NOMO-1 treated with dmso at 0.1 percent for 144 hours (cell line): ENCODE results near the gene DGCR8.

Source experiments
- DNase-seq: peaks from one replicate; lab custom pipeline; 2025; ENCODE audit not compliant: unreplicated experiment; lab: John Stamatoyannopoulos, UW

Gene DGCR8

DNA sequence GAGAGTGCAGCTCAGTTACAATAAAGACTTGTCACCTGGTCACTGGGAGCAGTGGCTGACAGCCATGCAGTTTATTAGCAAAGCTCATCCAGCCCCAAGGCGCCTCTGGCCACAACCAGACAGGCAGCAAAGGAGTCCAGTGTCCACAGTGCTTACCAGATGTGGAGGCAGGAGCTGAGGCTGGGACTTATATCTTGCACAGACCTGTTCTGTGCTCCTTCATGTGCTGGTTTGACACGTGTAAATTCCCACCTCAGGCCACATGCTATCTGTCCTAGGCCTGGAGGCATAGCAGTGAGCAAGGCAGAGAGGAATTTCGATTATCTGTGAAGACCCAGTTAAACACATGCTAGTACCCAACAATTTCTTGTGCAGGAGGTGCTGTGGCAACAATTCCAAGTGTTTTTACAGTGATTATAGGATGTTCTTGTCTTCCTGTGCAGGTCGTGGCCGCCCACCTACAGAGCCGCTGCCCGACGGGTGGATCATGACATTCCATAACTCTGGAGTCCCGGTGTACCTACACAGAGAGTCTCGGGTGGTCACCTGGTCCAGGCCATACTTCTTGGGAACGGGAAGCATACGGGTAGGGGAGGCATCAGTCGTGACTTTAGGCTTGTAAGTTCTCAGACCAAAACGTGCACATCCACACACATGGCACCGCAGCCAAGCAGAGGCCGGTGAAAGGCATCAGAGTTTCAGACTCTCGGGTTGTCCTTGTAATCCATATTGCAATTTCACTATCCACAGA lies 9.4 kb downstream of the DGCR8 start:
- DNase-seq, result no peak

DNA sequence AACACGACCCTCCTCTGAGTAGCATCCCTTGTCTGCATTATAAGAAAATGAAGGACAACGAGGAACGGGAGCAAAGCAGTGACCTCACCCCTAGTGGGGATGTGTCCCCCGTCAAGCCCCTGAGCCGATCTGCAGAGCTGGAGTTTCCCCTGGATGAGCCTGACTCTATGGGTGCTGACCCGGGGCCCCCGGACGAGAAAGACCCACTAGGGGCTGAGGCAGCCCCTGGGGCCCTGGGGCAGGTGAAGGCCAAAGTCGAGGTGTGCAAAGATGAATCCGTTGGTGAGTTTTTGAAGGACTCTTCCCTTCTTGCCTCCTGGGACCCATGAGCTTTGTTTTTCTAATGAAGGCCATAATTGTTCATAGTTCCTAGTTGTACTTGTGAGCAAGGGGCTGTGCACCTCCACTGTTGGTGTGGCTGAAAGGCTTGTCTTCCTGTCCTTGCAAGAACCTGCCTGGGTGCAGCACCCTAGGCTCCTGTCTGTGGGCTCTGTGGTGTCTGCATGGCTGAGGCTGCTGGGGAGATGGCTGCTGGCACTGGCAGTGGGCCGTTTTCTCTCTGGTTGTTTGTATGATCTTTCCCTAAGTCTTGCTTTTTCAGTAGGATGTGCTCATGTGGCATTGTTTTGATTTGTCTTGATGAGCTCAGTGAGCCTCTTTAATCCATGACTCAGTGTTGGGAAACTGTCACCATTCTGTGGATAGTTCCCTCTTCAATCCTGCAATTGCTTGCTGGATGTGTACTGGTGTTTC lies 10.1 kb downstream of the DGCR8 start:
- no peak for DNase-seq

DNA sequence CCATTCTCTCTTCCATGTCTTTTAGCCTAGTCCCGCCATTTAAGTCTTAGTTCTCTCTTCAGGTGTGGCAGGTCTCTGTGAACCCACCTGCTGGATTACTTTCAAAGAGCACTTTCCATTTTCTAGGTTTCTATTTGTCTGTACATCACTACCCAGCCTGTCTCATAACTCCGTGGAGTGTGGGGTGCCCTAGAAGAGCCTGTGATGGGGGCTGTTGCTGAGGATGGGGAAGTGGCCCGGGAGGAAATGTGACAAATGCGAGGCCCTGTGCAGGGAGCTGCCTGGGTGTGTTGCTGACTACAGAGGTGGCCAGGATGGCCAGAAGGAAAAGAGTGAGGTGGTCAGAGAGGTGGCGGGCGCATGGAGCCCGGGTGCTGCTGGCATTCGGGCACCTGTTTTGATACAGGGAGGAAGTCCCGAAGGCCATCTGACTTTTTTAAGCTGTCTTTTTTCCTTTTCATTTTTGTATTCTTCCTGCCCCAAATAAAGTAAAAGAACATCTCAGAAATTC lies 10.7 kb downstream of the DGCR8 start:
- no peak for DNase-seq

DNA sequence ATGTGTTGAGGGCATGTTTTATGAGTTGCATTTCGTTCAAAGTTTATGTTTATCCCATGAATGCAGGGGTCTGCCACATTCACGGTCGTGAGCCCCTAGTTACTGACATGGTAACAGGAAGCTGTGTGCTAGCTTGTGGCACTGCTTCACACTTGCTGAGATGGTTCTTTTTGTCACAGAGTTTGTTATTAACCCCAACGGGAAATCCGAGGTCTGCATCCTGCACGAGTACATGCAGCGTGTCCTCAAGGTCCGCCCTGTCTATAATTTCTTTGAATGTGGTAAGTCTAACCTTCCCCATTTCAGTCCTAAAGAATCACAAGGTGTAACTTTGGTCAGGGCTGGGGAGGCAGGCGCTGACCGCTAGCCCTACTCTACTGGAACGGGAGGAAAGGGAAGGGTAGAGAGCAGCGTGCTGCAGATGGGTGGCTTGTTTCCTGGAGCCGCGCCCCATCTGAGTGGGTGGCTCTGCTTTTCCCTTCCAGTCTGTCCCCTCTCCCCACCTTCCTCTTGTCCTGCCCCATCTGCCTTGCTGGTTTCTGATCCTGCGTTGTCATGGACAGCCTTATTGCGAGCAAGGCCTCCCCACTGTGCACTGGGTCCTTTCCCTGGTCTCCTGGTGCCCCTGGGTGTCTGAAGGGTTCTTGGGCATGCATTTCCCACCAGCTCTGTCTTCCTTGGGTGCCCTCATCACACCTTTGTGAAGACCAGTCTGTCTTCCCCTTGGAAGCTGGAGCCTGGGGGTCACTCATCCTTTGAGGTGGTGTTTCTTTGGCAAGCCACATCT lies 11.8 kb downstream of the DGCR8 start:
- no peak for DNase-seq

DNA sequence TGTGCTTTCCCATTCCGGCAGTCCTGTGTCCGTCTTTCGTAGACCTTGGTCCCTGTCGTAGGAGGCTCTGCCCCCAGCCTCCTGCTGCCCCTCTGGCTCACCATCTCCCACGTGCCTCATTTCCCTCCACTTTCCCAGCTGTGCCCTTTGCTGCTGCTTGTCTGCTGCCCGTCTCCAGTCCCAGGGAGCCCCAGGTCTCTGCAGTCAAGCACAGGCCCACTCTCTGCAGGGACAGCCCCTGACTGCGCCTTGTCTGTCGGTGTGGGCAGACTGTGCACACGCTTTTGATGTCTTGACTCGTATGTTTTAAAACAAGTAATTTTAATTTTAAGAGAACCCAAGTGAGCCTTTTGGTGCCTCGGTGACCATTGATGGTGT lies 12.4 kb downstream of the DGCR8 start:
- no peak for DNase-seq

DNA sequence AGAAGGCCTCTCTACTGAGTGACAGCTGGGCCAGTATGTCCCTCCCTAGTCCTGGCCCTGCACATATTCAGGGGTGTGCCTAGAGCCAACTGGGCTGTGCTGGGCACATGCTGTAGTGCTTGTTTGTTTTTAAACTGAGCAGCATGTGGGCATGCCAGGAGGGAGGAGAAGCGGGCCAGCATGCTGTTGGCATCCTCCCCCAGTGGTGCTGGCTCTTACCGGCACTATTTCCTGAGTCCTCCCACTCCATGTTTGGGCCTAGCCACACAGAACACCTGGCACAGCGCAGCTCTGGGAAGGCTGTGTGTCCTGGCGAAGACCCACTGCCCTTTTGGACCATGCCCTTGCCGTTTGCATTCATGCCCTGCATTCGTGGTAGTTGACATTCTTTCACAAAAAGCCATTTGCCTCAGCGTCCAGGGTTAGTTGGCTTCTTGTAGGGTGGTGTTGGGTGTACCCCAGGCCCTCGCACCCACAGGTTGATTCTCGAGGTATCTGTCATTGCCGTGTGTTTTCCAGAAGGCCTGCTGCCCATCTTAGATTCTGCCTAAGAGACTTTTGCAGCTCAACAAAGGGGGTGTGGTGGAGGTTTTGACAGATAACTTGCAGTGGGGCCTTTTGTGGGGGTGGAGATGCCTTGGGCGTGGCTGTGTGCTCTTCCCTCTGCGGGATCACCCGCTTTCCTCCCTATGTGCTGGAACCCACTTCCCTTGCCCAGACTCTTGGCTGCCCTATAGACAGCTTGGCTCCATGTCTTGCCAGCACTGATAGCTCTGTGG lies 13.6 kb downstream of the DGCR8 start:
- no peak for DNase-seq

DNA sequence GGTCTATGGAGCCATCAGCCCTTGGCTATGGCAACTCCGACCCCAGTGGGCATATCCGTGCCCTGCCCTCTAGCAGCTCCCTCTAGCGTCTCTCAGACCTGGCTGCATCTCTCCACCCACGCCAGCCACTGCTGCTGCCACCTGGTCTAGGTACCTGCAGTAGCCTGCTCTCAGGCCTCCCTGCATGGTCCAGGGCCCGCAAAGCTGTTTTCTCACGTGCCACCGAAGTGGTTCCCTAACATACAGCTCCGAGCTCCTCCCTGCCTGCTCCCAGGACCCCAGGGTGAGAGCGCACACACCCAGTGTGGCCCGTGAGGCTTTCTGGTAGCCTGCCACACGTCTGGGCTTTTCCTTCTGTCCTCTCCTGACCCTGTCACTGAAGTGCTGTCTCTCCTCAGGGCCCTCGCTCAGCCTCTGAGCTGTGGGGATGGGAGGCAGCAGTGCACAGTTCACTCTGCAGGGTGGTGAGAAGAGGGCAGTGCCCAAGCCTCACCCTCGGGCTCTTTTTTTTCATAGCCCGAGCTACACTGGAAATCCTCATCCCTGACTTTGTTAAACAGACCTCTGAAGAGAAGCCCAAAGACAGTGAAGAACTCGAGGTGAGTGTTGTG lies 14.3 kb downstream of the DGCR8 start:
- no peak for DNase-seq

DNA sequence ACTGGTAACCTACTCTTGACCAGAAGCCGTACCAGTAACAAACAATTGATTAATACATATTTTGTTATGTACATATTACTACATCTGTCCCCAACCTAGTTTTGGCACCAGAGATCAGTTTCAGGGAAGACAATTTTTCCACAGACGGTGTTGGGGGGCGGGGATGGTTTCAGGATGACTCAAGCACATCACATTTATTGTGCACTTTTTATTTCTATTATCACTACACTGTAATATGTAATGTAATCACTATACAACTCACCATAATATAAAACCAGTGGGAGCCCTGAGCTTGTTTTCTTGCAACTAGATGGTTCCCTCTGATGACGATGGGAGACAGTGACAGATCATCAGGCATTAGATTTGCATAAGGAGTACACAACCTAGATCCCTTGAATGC lies 15.5 kb downstream of the DGCR8 start:
- DNase-seq, result no peak

DNA sequence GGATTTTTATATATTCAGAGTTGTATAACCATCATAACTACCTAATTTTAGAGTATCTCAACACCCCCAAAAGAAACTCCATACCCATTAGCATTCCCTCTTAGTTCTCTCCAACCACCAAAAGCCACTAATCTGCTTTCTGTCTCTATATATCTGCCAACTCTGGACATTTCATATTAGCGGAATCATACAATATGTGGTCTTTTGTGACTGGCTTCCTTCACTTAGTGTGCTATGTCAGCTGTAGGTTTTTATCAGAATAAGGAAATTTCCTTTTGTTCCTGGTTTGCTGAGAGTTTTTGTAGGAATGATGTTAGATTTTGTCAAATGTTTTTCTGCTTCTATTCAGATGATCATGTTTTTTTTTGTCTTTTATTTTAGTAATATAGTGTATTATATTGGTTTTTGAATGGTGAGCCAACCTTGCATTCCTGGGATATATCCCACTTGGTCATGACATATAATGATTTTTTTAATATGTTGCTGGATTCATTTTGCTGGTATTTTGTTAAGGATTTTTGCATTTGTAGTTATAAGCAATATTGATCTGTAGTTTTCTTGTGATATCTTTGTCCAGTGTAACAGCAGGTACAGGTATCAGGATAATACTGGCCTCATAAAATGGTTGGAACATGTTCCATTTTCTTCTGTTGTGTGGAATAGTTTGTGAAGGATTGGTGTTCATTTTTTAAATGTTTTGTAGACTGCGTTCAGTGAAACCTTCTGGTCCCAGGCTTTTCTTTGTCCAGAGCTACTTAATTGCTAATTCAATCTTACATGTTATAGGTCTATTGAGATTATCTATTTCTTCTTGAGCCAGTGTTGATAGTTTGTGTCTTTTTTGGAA lies 16.8 kb downstream of the DGCR8 start:
- no peak for DNase-seq

DNA sequence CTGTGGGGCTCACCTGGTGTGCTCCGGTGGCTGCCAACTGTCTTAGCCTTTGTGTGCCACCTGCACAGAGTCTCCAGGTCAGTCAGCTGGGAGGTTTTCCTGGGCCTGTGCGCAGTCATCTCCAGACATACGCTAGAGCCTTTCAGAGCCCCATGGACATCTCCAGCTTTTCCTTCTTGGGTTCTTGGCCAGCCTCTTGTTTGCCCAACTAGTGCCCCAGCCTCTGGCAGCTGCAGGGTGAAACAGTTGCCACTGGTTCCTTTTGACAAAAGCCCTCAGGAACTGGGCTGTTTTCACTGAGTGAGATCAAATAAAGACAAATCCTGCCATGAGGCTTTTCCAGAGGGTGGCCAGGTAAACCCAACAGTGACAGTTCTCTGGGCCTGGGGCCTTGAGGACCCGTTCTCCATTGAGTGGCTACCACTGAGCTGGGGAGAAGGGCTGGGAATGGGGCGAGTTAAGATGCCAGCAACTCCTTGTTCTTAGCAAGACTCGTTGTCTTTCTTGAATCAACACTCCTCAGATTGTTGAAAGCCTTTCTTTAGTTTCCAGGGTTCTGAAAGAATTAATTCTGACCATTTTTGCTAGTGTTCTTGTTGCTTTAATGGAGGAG lies 19.2 kb downstream of the DGCR8 start:
- no peak for DNase-seq

DNA sequence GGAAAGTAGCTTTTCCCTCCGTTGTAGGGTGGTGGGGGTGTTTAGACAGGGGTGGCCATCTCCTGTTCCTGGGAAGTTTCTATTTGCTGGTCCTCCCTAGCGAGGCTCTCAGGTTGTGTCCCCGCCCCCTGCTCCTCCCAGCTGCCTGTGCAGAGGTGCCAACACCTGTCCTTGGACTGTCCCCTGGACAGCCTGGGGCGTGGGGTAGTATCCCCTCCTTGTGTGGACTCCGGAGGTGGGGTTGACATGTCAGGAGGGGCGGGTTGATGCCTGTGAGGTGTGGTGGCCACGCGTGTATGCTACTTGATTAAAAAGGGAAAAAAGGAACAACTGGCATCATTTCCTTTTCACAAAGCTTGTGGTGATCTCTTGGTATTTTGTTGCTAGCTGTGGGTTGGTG lies 21.6 kb downstream of the DGCR8 start:
- DNase-seq, result no peak

DNA sequence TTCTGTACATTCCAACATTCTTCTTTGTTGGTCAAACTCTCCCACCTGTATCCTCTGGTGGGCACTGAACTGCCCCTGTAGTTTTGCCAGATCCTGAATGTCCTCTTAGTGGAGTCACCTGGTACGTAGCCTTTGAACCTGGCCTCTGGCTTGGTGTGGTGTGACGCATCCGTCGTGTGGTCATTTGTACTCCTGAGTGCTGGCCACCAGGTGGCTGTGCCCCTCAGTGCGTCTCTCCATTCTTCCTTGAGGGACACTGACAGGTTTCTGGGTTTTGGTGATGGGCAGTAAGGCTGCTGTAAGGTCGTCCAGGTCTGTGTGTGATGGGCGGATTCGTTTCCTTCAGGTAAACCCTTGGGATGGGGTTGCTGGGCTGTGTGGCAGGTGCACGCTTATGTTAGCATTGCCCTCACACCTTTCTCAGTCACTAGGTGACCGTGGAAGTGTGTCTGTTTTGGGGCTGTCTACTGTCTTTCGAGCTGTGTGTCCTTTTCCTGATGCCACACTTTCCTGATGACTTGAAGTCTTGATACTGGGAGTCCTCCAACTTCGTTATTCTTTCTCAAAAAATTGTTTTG lies 22.3 kb downstream of the DGCR8 start:
- no peak for DNase-seq

DNA sequence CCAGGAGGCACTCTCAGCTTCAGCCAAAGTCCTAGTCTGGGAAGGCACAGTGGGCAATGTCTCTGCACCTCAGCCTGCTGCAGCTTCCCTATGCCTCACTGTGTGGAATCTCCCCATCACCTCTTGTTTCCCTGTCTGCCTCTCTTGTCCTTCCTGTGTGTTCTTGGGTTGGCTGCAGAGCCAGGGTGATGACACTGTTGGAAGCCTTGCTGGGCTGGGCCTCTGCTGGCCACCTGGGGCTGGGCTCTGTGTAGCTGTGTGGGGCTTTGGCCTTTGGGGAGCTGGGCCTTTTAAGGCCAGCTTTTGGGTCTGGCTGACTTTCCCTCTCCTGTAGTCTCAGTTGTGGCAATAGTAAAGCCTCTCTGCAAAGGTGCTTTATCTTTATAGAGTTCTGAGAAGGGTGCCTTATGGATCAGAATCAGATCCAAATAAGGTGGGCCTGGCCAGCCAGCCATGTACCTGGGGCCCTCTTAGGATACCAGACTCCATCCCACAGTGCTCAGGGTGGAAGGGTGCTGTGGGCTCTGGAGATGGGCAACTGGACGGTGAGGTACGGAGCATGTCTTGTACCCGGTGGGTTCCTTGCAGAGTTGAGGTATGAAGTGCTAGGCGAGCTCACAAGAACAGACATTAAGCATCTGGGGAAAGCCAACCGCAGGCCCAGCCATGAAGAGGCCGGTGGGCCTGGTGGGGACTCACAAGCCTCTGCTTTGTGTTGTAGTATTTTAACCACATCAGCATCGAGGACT lies 25.6 kb downstream of the DGCR8 start:
- no peak for DNase-seq

DNA sequence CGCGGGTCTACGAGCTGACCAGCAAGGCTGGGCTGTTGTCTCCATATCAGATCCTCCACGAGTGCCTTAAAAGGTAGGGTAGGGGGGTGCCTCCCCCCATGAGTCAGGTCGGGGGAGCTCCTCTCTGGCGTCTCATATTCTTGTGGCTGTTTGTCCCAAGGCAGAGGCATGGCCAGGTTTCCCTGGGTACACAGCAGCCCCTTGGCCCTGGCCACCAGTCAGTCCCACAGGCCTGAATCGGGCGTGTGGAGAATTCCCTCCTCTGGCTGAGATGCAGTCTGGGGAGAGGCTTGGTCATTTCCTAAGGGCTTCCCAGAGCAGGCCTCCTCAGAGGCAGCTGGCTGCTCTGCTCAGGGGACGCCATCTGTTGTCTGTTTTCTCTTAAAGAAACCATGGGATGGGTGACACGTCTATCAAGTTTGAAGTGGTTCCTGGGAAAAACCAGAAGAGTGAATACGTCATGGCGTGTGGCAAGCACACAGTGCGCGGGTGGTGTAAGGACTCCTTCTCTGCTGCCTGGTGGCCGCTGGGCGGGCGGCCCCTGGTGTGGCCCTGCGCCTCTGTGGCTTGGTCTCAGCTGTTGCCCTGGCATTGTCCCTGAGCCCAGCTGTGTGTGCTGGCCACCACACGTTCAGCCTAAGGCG lies 26.3 kb downstream of the DGCR8 start:
- DNase-seq, result no peak

DNA sequence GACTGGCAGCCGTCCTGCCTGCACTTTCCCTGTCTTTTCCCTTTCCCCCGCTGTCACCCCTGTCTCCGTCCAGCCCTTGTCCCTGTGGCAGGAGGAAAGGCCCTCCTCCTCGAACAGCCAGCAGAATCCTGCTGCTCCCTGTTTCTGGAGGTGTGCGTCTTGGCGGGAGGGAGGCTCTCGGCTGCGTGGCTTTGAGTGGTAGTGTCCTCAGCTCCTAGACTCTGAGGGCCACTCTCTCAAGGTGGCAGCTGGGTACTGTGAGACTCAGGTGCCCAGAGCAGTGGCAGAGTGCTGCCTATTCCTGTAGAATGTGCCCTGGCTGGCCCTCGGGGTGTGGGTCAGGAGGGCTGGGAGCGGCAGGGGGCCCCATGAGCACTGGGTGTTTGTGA lies 26.8 kb downstream of the DGCR8 start:
- DNase-seq, result no peak

DNA sequence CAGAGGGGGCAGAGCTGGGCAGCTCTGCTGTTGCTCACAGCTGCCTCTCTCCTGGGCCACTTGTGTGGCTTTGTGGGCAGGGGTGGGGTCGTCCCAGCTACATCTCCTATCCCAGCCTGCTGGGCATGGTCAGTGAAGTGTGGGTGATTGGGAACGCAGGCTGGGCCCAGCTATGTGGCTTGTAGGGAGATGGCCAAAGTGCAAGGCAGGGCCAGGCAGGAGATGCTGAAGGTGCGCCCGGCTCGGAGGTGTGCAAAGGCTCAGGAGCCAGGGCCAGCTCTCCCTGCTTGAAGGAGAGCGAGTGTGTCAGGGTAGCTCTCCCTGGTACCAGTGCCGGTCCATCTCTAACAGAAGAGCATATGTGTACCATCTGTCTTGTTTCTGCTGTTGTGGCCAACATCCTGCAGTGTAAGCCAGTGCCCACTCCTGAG lies 27.4 kb downstream of the DGCR8 start:
- no peak for DNase-seq

DNA sequence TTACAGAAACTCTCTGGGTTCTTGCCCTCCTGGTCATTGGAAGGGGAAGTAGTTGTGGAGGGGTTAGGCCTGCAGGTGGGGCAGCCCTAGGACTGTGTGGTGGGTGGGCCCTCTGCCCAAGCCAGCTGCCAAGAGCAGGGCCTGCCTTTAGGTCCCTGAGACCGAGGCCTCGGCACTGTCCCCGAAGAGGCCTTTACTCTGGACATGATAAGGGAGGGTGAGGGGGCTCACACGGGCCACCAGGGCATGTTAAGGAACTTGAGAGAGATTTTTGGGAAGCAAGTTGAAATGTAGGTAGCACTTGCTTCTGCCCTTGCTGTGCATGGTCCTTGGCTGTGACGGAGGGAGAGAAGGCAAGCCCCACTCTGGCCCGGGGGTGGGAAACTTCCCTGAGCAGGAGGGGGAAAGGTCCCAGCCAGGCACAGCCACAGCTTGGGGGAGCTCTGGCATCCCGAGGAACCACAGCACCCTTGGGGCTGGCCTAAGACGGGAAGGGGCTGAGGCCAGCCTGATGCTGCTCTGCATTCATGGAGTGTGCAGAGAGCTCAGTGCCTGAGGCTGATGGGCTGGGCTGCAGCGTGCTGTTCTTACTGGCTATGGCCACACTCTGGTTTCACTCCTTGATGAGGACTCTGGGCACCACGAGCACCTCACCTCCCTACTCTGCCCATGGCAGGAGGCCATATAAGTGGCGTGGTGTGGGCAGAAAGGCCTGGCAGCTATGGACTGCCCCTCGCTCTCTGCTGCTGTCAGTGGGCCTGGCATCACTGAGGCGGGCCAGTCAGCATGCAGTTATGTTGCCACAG lies 28.1 kb downstream of the DGCR8 start:
- no peak for DNase-seq
